GM19023 (cell line): ENCODE data around the gene PLXNB2.

Source experiments
- ATAC-seq: cut with Tn5 transposase; IDR thresholded peaks from one replicate; pipeline ENCODE4 v1.9.1; 2021; ENCODE audit warnings: mild to moderate bottlenecking, moderate library complexity; ENCODE audit not compliant: unreplicated experiment

PLXNB2 gene

DNA sequence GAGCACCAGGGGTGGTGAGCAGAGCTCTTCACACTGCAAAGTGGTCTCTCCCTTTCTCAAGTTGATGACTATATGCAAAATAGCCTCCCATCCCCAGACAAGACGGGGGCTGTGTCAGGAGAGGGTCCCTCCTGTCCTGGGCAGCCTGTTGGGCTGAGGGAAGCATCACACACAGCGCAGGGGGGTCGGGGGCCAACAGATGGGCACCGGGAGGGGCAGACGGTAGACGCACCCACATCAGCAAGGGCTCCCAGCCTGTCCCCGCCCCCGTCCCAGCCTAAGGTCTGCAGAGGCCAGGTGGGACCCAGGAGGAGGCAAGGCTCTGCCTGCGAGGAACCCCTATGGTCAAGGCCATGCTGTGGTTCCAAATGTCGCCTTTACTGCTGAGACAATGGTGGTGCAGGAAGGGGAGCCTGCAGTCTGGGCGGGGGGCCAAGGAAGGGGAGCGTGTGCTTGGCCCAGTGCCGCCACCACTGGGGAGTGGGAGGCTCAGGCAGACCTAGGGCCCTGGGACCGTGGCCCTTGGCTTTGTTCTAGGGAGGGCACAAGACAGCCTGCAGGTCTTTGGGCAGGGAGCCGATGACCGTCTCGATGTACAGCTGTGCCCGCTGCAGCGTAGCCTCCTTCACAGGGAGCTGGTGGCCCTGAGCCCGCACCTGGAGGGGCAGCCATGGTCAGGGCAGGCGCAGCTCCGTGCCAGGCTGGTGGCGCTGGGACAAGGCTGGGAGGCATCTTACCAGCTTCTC lies 4.3 kb upstream of the PLXNB2 start:
- ATAC-seq = no peak

DNA sequence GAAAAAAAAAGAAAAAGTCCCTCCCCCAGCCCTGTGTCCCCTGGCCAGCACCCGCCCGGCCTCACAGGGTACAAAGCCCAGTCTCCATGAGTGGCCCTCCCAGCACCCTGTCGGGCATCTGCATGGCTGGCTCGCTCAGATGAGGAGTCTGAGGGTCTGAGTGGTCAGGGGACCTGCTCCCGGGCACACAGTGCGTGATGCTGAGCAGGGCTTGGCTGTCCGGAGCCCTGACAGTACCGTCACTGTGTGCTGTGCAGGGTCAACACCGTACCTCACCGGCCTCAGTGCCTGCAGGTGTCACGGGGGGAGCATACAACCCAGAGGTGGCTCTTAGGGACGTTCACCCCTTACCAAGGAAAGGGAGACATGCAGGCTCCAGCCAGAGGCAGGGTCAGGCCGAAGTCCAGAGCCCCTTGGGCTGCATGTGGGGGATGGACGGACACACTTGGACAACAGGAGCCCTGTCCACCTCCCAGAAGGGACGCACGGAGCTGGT lies 3.6 kb upstream of the PLXNB2 start:
- no peak for ATAC-seq

DNA sequence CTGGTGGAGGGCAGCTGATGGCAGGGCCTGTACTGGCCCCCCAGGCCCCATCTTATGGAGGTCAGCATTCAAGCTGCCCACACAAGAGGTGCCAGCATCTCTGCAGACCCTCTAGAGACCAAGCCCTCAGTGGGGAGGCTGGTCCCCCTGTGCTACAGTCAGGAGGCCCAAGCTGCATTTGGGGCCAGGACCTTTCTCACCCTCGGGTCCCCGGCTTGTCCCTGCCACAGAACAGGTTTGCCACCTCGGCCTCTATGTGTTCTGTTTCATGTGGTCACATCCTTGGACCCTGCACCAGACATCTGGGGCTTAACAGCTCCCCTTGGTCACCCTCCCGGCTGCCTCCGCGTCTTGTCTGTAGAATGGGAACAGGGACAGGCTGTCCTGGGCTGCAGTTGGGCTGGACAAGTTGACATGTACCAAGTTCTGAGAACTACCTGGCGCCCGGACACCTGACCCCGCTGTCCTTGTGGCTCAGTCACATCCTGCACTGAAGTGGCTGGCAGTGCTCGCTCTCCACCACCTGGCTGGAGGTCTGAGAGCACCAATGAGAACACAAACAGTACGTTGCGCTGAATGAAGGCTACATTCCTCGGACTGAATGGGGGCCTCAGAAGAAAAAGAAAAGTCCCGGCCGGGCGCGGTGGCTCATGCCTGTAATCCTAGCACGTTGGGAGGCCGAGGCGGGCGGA lies 2.7 kb upstream of the PLXNB2 start:
- ATAC-seq = no peak

DNA sequence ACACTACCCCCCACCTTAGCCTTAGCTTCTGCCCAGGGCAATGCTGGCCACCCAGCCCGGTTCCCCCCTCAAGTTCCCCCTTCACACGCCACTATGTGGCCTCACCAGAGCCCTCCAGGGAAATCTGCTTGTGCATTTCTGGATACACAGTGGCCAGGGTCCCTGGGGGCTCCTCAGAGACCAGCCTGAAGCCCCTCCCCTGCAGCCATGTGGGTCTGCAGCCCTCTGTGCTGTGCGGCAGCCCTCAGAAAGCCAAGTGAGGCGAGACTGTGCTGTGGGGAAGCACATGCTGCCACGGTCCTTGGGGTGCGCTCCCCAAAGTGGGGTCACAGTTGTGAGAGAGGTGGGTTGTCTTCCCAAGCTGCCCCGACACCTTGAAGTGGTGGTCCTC lies 2.1 kb upstream of the PLXNB2 start:
- ATAC-seq = no peak

DNA sequence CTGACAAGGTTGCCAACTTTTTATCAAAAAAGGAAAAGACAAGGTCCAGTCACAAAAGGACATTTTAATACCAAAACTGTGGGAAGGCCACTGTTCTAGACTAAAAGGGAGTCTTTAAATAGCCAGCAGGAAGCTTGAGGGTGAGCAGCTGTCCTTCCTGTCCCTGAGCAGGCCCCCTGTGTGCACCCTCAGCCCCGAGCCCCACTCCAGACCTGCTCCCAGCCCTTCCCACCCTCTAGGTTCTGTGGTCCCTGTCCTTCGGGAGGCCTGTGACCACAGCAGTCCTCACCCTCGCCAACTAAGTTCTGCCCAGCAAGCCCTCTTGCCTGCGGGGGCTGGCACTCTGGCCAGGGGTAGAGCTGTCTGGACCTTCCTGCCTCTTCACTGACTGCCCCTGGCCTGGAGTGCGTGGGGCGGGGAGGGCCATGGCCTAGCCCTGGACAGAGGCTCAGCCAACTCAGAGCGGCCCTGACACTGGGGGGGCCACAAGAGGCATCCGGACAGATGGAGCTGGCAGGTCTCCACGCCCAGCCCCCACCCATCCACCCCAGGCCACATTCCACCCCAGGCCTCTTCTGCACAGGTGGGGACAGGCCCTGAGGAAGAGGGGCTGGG lies 1.6 kb upstream of the PLXNB2 start:
- no peak for ATAC-seq

DNA sequence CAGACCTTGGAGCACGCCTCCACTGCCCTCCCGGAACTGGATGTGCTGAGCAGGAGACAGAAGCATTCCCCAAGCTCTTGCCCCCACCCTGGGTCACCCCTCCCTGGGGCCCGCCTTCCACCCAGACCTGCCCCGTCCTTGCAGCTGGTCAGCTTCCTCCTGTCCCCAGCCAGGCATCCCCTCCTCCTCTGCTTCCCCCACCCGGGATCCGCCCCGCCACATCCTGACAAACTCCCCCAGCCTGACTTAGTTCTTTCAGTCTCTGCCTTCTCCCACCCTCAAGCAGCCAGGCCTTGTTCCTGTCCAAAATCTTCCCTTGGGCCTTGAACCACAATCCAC lies 1.1 kb upstream of the PLXNB2 start:
- ATAC-seq = no peak

DNA sequence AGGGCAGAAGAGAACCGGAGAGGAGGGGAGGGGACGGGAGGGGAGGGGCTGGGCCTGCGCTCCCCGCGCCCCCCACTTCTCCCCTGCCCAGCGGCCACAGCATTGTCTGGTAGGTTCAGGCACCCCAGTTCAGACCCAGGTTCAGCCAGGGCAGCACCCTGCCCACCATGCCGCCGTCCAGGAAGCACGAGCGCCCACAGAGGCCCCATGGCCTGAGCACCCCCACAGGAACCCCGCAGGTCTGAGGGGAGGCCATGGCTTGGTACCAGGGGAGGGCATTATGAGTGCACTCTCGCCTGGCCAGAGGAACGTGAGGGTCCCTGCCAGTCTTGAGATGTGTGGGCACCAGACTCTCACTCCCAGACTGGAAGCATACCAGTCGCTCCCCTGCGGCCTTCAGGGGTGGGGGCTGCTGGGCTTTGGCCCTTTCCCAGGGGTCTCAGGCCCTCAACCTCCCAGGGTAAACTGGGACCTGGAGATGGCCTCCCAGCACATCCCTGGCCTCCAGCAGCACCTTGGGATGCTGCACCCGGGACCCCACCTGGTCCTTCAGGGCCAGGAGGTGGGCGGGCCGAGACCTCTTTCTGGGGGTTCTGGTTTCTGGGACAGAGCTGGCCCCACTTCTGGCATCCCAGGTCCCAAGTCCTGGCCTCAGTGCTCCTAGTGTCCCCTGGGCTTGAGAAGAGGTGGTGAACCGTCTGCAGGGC lies 597 bp upstream of the PLXNB2 start:
- no peak for ATAC-seq

DNA sequence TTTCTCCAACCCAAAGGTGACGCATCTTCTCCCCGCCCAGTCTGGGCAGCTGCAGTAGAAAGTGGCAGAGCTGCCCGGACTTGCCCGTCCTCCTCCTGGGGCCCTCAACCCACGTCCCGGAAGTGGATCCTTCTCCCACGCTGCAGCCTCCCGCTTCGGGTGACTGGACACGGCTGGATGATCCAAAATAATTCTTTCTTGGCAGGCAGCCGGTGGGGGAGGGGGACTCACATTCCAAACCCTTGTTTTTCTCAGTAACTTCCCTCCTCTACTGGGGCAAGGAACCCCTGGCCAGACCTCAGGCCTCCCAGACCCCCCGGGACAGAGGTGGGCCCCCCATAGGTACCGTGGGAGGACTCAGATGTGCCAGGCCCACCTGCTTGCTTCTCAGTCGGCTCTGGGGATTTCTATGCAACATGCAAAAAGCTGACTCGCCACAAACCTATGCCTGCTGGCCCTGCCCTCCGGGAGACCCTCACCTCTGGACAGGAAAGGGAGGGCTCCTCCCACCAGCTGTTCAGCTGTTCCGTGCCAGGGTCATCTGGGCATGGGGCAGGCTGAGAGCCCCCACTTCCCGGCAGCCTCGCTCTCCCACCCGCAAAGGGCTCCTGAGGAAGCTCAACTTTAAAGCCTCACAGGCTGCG lies 1.4 kb downstream of the PLXNB2 start:
- ATAC-seq = no peak

DNA sequence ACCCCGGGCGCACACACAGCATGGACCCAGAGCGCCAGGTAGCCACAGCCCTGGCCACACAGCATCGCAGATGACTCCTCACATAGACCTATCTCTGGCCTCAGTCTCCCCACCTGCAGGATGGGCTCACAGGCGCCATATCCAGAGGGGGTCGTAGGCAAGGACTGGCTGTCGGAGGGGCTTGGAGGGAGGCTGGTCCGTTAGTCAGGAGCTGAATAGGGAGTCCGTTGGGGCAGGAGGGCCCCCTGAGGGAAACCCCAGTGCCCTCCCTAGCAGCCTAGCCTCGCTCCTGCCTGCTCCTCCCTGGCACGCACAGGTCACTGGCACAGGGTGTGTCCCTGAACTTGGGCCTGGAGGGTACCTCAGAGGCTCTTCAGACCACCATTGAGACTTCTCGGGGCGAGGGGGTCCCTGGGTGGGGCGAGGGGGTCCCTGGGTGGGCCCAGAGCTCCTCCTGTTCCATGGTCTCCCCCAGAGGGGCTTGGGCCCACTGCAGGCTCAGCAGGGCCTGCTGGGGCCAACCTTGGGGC lies 2.0 kb downstream of the PLXNB2 start:
- ATAC-seq = no peak

DNA sequence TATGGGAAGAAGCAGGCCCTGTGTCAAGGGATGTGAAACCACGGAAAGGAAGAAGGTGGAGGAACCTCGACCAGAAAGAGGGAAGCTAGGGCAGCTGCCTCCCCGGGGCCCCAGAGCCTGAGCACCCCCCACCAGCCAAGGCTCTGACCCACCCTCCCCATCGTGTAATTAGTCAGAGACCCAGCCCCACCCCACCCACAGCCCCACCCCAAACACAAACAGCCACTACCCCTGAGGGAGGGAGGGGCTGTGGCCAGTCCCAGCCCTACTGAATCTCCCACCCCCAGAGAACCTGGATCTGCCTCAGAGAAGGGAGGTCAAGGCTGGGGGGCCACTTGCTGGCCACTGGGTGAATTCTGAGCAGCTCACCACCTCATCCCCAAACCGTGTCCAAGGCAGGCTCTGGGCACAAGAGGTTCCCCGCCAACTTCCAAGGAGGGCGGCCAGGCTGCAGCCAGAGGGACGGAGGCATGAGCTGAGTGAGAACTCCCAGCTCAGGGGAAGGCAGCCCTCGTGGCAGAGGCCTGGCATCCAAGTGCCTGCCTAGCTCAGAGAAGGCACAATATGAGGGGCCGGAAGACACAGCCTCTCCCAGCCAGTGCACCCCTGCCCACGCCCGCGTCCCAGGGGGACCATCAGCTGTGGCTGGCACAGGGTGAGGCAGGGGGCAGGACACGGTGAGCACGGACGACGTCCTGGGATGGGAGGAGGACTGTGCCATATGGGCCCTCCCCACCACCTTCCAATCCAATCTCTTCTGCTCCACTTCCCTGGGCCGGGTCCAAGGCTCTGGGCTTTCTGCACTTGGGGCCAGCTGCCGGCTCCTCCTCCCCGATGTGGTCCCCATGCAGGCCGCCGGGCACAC lies 2.7 kb downstream of the PLXNB2 start:
- no peak for ATAC-seq

DNA sequence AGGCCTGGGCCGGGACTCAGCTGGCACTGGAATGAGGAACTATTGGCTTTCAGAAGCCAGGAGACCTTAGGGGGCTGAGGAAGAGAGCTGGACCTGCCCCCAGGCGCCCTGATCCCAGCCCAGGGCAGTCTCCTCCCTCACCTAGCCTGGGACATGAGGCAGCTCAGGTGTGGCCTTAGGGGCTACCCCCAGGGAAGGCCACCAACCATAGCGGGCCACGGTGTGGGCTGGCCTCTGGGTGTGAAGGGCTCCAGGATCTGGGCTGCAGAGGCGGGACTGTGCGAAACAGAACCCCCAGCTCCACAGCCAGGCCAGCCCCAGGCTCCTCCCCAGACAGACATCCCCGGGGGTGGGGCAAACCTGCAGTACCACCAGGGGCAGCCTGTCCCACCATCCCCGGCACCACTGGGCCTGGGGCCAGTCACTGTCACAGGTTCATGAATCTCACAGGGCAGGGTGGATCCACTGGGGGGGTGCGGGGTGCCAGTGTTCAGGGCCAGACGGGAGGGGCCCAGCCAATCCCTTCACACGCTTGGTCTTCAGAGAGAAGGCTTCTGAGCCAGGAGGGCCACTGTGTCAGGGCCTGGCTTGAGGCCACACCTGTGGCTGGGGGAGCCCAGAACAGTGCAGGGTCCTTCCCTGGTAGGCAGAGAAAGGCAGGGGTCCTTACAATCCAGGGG lies 3.5 kb downstream of the PLXNB2 start:
- no peak for ATAC-seq

DNA sequence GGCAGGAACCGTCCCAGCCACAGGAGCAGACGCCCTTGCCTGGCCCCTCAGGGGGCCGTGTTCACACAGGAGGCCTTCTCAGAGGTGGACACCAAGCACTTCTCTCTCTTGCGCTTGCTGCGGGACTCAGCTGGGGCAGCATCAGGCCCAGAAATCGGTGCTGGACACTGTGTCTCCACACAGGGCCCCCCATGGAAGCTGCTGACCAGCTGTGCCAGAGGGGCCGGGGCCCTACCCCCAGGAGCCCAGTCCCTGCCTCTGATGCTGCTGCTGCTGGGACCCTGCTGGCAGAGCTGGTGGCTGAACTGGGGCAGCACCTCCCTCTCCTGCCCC lies 4.0 kb downstream of the PLXNB2 start:
- no peak for ATAC-seq

DNA sequence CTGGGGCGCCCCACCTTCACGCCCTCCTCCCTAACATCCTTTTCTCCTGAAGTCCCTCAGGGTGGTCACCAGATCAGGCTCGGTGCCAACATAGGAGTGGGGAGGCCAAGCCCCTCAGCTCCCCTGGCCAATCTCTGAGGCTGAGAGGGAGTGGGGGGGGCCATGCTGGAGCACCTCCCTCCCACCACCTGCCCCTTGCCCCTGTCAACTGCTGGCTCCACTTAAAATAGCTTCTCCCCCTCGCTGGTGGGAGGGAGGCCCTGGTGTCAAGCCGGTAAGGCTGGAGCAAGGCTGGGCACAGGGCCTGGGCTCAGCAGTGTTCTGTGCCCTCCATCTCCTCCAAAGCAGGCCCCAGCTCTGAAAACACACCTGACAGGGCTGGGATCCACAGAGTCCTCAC lies 4.9 kb downstream of the PLXNB2 start:
- no peak for ATAC-seq

DNA sequence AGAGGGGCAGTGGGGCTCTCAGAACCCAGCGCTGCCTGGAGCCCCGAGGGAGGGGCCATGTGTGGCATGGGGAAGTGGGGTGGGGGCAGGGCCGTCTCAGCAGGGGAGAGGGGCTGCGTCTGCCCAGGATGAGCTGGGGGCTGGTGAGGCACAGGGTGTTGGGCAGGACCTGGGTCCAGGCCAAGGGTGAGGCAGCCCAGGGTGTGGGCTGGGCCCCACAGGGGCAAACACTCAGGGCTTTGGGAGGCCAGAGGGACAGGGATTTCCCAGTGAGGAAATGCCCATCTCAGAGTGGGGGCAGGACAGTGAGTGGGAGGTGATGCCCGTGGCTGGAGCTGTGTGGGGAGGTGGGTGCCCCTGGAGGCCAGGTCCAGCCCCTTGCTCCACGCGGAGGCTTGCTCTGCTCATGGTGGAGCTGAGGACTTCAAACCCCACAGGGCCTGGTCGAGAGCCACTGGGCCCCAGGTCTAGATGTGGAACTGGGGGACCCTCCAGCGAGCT lies 5.4 kb downstream of the PLXNB2 start:
- ATAC-seq = no peak

DNA sequence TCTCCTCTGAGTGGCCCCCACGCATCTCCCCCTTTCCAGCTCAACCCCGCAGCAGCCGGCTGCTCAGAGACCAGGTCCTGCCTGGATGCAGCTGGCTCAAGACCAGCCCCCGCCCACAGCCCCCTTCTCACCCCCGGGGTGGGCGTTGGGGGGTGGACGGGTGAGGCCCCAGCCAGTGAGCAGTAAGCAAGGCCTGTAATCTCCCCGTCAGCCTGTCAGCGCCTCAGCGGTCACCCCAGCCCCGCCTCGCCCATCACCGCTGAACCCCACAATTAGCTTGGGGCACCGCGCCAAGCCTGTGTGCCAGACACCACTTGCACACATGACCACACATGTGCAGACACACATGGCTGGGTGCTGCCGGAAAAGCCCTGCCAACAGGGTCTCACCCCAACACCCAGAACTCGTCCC lies 5.9 kb downstream of the PLXNB2 start:
- ATAC-seq = no peak

DNA sequence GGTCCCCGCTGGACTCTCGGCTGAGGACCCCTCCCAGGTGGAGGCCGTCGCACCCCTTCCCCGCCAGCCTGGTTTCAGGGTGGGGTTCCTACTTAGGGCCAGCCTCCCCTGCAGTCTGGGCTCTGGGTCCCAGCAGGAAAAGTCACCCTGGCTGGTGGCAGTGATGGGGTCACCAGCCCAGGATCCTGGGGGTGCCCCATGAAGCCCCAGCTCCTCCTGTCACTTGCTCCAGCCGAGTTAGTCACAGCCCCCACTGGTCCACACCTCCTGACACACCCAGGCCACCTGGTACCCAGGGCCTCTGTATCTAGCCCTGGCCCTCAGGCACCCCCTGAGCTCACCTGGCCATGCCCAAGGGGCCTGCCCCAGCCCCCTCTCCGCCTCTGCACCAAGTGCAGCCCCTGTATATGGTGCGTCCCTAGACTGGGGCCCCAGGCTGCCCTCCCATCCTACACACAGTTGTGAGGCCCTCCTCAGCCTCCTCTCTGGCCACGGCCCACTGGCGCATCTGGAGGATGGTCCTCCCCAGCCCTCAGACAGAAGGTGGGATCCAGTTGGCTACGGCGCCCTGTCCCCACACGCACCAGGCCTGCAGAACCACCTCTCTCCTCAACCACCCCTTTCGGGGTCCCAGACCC lies 6.7 kb downstream of the PLXNB2 start:
- no peak for ATAC-seq

DNA sequence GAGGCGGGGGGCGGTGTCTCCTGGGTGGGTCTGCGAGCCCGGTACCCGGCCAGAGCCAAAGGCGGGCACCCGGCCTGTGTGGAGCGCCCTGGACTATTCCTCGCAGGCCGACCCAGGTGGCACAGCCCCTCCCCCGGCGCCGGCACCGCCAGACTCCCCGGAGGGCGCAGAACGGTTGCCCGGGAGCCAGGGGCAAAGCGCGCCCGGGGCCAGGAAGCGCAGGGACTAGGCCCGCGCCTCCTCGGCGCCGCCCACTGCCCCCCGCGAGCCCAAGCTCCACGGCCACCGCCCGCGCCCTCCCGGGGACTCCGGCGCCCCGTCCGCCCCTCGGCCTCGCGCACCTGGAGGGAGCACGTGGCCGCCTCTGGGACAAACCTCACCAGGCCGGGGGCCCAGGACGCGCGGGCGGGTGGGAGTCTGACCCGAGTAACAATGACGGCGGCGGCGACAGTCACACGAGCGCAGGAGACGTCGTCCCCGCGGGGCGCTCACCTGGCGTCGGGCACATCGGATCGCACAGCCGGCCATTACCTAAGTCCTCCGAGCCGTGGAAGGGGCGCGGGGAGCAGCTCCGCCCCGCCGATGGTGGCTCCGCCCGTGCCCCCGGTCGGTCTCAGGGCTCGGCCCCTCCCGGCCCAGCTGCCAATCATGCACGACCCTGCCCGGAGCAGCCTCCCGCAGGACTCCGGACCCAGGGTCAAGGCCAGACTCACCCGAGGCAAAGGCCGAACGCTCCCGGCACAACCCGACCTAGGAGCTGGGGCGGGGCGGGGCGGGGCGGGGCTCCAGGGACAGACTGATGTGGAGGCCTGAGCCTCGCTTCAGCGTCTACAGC lies 7.4 kb downstream of the PLXNB2 start:
- ATAC-seq = no peak
